HS-5 (cell line): ENCODE measurements around the gene EHMT1.
A peak's percentile ranks its signal among the peaks of the same experiment; 100 is the strongest.
"Not testable (repeated sequence)": the region's sequence is repeated elsewhere in the genome, so short reads cannot be mapped to it uniquely, and the experiment has no call there.

Source experiments
- DNase-seq: peaks from one replicate; pipeline ENCODE4 v3.0.0-alpha.2; 2012; ENCODE audit warnings: low read depth

EHMT1 gene

DNA sequence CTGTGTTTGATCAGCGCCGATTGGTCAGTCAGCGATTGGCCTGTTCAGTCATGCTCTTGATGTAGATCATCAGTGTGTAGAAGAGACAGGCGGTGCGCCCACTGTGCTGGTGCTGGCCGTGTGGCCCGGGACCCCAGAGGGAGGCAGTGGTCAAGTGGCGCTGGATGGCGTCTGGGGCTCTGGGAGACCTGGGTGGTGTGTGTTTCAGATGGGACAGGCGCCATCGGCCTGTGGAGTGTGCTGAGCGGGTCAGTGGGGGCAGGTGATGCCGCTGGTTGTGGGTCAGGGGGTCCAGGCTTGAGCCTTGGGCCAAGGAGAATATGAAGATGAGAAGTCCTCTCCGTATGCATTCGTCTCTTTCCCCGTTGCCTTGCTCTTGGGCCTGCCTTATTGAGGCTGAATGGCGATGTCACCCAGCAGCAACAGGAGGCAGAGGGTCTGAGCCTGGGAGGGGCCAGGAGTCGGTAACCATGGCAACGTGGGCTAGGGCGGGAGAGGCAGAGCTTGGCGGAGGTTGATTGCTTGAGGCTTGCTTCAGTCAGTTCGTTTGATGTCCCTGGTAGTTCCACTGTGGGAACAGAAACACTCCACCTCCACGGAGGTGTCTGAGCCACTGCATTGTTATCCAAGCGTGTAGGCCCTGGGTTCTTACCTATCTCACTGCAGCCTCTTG lies 141.0 kb downstream of the EHMT1 start:
- no peak for DNase-seq

DNA sequence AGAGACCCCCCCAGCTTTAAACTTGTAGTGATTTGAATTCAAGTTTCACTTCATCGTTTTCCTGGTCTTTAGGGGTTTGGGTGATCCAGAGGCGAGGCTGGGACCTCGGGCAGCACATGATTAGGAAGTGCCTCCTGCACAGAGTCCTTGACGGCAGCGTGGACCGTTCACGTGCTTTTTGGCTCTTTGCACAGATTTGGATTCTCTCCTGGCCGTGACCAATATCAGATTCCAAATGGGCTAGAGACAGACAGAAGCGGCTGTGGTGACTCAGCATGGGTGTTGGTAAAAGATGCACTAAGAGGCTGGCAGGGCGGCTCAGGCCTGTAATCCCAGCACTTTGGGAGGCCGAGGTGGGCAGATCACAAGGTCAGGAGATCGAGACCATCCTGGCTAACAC lies 141.6 kb downstream of the EHMT1 start:
- peak; percentile 9 for DNase-seq

DNA sequence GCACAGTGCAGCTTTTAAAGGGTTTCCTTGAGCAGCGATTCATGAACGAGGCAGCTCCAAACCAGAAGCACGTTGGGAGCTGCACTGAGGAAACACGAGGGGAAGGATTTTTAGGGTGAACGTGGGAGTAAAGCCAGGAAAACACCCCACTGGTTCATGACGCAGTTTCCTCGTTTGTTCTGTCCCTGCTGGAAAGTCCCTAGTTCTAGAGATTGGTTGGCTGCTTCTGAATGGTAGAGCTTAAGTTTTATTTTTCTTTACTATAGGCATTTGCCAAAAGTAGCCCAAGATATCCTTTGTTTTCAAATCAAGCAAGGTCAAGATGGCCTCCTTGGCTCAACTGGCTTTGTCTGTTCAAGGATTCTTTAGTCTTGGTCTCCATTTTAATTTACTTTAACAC lies 142.2 kb downstream of the EHMT1 start:
- no peak for DNase-seq

DNA sequence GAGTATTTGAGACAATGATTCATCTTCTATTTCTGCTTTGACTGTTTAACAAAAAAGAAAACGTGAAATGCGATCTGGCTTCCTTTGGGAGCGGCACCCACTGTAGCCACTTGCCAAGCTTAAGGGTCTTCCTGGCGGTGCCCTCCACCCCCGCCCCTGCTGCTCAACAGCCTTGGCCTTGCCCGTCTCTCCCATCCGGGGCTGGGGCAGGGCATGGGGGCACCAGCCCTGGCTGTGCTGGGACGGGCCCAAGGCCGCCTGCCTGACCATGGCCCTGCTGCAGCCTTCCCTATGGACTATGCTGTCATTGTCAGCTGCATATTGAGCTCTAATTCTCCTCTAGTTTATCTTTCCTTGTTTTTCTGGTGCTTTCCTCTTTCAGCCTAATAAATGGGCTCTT lies 143.0 kb downstream of the EHMT1 start:
- DNase-seq = no peak

DNA sequence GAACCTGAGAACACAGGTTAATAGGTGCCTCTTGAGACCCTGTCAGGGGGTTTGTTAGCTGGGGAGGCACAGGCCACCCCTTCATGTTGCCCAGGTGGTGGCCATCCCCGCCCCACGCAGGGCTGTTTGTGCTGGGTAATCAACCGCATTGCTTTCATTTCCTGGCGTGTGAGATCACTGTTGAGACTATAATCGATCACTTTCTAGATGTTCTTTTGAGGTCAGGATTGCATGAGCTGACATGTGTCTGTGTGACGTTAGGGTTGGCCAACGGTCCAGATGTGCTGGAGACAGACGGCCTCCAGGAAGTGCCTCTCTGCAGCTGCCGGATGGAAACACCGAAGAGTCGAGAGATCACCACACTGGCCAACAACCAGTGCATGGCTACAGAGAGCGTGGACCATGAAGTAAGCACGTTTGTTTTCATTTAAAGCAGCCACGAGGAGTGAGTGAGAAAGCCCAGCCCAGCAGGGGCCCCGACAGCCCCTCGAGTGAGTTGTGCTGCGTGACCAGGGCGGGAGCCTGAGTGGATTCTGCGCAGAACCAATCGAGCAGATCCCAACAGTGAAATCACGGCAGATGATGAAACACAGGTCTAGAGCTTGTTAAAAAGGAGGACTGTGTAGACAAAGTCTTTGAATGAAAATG lies 143.7 kb downstream of the EHMT1 start:
- no peak for DNase-seq

DNA sequence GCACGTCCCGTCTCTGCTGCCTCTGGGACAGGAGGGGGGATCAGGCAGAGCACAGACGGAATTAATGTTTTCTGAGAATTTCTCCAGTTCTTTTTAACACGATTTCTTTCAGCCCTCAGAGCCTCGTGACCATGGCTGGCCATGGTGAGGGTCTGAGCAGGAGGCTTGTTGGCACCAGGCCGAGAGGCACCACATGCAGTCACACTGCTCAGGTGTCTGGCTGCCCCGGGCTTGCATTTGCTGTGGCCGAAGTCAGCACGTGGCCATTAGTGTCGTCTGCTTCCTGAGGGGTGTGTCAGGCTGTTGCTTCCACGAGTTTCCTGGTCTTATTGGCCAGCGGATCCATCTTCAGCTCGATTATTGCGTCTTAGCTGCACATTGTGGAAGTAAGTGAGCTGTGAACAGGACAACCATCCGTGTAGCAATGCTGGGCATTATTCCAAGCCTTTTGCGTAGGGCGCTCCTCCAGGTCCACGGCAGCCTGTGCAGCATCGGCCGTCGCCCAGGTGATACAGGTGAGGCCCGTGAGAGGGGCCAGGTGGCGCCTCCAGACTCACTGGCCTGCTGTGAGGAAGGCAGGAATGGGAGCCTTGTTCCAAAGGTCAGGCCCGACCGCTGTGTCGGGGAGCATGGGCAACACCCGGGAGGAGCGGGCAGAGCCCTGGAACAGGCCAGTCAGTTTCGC lies 144.6 kb downstream of the EHMT1 start:
- DNase-seq = no peak

DNA sequence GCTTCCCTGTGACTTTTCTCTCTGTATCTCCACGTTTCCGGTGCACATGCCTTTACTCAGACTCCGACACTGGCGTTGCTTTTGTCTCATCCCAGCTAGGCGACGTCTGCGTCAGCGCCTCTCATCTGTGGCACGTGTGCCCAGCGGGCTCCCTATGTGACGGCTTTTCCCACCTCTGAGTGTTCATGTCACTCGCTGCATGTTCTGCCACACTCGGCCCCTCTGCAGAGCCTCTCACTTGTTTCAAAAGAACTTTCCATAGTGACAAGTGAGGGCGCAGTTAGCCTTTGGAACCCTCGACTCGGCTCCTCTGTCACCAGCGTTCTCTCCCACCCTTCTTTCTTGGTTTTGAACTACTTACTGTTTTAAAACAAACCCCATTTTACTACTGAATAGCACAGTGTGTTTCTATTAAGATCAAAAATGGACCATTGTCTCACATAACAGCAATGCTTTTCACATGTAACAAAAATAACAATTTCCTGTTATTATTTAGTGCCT lies 145.4 kb downstream of the EHMT1 start:
- no peak for DNase-seq

DNA sequence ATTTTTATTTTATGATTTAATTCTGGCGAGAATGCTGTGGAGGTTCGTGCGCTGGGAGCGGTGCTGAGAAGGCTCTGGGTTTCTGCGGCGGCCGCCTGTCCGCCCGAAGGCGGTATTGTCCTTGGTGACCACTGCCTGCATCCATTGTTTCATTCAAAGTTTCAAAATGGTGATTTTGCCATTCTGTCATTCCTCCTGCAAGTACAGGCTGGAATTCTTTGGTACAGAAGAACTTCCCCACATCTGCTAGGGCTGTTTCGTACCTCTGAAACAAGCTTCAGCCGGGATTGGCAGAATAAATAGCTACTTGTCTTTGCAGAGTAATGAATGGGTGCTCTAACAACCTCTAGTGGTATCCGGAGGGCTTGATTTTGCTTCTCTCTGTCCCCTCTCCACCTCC lies 146.2 kb downstream of the EHMT1 start:
- DNase-seq = no peak

DNA sequence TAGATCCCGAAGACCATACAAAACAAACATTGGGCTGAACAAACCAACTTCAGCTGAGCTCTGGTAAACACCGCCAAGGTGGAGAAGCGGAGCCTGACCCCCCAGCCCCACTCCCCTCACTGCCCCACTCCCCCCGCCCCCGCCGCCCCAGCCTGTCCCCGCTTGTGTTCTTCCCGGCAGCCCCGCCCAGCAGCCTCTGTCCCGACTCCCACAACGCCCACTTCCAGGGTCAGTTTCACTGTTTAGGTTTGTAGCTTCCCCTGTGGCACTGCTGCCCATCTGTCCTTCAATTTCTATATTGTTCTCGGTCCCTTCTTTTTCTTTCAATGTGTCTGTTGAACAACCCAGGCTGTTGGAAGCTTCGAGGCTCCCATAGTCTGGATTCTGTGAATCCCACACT lies 146.7 kb downstream of the EHMT1 start:
- DNase-seq = no peak

DNA sequence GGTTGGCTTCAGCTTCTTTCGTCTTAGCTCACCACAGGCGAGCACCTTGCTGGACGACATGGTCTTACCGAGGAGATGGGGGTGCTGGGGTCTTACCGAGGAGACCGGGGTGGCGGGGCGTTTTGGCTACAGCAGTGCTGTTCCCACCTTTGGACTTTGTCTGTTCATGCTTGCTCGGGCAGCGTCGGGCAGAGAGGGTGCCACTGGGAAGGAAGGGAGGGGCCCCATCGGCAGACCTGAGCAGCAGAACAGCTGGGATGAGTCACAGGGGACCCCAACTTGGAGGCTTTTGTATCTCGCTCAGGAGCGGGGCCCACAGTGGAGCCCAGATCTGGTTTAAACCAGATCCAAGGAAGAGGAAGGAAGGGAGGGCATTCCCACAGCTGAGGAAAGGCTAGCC lies 152.8 kb downstream of the EHMT1 start:
- DNase-seq = no peak

DNA sequence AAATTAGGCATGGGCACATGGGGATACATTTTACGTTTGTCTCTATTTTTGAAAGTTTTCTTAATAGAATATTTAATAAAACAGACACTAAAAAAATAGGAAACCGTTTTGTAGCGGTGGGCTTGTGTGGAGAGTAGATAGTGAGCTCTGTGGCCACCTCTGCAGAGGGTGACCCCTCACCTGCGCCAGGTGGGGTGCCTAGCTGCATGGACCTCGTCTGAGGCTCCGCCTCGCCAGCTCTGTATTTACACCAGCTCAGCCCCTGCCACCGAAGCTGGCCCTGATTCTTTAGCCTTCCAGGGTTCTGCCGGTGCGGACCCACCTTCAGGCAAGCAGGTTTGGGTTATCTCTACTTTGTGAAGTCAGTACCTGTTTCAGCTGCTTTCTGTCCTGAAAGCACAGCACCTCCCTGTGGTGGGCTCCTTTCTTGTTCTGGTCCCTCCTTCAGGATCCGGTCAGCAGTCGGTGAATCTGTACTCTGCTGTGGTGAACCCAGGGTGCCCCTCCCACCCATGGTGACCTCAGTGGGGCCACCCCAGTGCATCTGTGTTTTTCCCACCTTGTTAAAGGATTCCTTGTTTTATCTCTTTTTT lies 153.6 kb downstream of the EHMT1 start:
- no peak for DNase-seq

DNA sequence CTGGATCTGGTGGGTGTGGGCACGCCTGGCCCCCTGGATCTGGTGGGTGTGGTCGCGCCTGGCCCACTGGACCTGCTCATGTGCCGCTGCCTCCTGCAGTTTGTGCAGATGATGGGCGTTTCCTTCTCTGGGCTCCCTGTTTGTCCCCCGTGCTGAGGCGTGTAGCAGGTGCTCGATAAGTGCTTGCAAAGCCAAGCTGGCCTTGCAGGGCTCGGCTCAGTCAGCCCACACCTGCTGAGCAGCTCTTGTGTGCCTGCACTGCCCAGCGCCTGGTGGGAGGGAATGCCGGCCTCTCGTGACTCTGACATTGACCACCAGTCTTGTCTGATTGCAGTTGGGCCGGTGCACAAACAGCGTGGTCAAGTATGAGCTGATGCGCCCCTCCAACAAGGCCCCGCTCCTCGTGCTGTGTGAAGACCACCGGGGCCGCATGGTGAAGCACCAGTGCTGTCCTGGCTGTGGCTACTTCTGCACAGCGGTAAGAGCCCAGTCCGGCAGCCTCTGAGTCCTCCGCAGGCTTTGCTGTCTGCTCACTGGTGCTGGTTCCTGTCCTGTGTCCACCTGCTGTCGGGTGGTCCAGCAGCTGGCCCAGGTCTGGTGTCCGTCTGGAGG lies 156.1 kb downstream of the EHMT1 start:
- no peak for DNase-seq

DNA sequence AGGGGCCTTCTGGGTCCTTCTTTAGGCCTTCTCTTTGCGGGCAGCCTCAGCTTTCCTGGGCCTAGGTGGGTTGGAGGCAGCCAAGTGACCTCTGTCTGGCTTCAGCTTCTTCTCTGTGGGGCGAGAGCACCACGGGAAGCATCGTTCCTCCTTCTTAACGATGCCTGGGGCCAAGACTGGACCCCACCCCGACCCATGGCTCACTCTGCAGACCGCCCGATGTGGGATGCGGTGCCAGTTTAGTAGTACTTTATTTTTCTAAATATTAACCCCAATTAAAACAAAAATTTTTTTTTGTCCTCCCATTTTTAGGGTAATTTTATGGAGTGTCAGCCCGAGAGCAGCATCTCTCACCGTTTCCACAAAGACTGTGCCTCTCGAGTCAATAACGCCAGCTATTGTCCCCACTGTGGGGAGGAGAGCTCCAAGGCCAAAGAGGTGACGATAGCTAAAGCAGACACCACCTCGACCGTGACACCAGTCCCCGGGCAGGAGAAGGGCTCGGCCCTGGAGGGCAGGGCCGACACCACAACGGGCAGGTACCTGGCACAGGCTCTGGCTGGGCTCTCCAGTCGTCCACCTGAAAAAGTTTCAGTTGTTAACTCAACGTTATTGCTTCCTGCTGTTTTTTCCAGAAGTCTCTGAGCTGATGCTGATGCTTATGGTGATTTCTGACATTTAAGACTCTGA lies 157.6 kb downstream of the EHMT1 start:
- DNase-seq = no peak

DNA sequence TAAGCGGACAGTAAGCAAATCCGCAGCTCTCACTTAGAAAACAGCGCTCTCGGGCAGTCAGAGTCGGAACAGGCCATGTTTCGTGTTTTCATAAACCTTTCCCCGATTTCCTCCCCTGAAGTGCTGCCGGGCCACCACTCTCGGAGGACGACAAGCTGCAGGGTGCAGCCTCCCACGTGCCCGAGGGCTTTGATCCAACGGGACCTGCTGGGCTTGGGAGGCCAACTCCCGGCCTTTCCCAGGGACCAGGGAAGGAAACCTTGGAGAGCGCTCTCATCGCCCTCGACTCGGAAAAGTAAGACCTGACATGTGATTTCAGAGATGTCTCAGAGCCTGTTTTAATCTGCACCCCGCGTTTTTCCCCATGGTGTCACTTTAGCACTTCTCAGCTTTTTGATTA lies 159.0 kb downstream of the EHMT1 start:
- DNase-seq = no peak

DNA sequence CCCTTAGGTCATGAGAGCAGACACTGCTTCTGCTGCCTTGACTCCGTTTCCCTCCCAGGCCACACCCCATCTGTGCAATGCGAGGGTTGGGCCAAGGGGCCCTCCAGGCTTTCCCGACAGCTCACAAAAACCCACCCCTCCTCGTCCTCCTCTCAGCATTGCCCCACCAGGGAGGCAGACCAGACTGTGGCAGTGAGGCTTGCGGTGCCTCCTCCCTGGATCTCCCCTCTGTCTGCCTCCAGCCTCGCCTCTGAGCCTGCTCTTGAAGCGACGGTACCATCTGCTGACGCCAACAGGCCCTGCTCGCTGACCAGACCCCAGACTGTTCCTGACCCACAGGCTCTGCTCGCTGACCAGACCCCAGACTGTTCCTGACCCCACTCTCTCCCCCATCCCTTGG lies 159.5 kb downstream of the EHMT1 start:
- no peak for DNase-seq

DNA sequence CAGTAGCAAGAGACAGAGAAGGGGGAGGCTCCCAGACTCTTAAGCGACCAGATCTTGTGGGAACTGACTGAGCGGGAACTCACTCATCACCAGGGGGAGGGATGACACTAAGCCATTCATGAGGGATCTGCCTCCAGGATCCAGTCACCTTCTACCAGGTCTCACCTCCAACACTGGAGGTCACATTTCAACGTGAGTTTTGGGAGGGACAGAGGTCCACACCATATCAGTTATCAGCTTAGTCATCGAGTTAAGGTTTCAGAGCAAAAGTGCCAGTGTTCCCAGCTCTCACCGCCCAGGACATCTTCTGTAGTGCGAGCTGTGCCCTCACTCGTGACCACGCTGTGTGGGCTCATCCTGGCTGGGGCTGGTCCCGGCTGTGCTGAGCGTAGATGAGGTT lies 160.1 kb downstream of the EHMT1 start:
- DNase-seq = no peak

DNA sequence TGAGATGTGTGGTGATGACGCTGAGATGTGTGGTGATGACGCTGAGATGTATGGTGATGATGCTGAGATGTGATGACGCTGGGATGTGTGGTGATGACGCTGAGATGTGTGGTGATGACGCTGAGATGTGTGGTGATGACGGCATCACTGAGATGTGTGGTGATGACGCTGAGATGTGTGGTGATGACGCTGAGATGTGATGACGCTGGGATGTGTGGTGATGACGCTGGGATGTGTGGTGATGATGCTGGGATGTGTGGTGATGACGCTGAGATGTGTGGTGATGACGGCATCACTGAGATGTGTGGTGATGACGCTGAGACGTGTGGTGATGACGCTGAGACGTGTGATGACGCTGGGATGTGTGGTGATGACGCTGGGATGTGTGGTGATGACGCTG lies 161.2 kb downstream of the EHMT1 start:
- not testable (repeated sequence) for DNase-seq

DNA sequence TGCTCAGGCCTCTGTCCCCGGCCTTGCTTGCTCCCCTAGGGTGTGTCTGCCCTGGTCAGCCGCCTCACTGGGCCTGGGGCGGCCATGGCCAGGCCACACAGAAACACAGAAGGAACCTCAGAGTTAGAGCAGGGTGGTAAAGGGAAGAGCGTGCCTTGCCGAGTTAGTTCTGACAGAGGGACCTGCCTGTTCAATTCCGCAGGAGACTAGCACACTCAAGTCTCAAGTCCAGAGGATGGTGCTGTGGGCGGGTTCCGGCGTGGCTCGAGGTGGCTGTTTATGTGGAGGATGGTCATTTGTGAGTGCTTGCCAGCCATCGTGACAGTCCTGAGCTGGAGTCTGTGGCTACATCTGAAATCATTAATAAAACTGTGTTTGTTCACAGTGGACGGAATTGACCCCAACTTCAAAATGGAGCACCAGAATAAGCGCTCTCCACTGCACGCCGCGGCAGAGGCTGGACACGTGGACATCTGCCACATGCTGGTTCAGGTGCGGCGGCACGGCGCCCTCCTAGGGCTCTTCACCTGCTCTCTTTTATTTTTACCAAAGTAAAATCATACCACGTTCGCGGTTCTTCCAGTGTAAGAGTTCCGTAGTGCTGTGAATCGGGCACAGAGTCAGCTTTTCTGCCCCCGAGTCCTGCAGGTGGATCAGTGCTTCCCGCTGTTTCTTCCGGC lies 163.2 kb downstream of the EHMT1 start:
- no peak for DNase-seq

DNA sequence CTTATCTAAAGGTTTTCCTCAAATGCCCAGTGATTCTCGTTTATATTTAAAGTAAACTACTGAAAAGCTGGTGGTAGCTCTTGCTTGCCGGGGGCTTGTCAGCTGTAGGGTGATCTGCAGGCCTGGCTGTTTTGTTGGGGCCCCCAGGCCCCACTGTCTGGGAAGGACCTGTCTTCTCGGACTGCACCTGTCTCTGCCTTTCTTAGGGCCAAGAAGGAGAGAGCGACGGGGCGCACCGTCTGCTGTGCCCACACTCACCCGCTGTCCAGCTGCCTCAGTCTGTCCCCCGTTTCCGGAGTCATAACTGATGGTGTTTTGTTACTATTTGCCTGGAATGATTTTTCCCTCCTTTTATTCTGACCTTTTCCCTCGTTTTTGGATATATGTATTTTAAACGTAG lies 164.7 kb downstream of the EHMT1 start:
- DNase-seq = no peak

DNA sequence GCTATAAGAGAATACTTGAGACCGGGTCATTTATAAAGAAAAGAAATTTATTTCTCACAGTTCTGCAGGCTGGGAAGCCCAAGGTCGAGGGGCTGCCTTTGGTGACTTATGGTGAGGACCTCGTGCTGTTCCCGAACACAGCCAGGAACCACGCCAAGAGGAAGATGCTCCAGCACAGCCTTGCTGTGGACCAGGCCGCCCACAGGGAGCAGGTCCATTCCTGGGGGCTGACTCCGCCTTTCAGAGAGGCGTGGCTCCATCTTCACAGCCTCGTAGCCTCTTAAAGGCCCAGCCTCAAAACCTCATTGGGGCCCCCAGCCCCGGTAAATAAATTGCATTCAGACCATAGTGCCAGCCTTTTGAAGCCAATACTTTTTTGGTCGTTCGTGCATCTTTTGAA lies 165.2 kb downstream of the EHMT1 start:
- no peak for DNase-seq
